ENCODE data around the gene AGRN.
"Not testable (repeated sequence)": the region's sequence is repeated elsewhere in the genome, so short reads cannot be mapped to it uniquely, and the experiment has no call there.

Gene AGRN

GRCh38 chr1:981955-982558 is 37.9 kb upstream of the AGRN start, which contains the start of gene PERM1:
Gene PERM1, minus strand, starts transcription at chr1:982093. Its CDS starts 1,064 bp downstream, at chr1:981029.
- DNase-seq (ENCODE audit: low spot score) = no peak

DNA sequence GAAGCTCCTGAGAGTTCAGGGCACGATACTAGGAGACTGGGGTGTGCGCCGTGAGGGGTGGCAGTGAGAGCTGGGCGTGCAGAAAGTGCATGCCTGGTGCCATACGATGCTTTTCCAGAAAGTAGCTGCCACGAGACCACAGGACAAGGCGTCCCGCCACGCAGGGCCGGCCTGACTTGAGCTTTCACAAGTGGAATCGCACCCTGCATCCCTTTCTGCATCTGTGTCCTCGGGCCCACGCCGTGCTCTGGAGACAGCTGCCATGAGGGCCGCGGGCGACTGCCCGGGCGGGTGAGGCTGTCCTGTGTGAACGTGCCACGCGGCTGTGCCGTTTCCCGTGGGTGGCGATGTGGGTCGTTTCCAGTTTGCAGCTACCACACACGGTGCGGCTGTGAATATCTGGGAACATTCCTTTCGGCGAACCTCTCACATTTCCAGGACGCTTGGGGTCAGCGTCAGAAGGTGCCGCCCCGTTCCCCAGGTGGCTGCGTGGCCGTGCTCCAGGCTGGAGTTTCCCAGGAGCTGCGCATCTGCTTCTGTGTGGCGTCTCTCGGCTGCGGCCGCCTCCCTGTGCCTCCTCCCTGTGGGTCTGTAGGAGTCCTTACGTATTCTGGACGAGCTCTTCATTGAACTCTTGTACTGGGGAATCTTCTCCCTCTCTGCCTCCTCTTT is 37.0 kb upstream of the AGRN start:
- no peak for DNase-seq (ENCODE audit: low spot score)

DNA sequence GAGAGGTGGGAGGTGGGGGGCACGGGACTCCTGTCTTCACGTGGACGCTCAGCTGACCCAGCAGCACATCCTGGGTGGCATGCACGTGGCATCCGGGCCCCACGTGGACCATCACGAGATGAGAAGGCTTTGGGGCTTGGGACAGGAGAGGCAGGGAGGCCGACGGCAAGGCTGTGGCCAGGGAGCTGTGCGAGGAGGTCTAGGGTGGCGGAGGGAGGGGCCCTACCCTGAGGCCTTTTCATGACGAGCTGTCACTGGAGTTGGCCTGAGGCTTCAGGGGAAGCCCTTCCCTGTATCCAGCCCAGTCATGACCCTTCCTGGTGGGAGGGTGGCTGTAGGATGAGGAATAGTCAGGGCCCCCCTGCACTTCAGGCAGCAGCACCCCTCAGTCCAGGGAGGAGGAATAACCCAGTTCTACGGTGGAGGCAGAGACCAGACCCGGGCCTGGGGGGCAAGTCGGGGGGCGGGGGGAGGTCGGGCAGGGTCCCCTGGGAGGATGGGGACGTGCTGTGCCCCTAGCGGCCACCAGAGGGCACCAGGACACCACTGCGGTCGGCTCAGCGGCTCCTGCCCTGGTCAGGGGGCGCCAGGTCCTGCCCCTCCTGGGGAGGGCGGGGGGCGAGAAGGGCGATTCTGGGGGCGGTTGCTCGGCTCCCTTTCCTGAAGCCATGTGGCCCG is 36.0 kb upstream of the AGRN start:
- peak; percentile 84 for DNase-seq (ENCODE audit: low spot score)

GRCh38 chr1:984476-984814 is 35.5 kb upstream of the AGRN start:
- no peak for DNase-seq (ENCODE audit: low spot score)

GRCh38 chr1:985126-985525 is 34.8 kb upstream of the AGRN start:
- no peak for DNase-seq (ENCODE audit: low spot score)

DNA sequence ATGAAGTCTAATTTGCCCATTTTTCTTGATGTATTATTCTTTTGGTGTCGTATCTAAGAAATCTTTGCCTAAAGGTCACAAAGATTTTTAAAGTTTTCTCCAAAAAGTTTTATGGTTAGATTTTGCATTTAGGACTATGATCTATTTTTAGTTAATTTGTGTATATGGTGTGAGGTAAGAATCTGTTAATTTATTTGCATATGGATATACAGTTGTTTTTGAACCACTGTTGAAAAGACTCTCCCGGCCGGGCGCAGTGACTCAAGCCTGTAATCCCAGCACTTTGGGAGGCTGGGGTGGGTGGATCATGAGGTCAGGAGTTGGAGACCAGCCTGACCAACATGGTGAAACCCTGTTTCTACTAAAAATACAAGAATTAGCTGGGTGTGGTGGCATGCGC is 31.9 kb upstream of the AGRN start:
- not testable (repeated sequence) for DNase-seq (ENCODE audit: low spot score)

DNA sequence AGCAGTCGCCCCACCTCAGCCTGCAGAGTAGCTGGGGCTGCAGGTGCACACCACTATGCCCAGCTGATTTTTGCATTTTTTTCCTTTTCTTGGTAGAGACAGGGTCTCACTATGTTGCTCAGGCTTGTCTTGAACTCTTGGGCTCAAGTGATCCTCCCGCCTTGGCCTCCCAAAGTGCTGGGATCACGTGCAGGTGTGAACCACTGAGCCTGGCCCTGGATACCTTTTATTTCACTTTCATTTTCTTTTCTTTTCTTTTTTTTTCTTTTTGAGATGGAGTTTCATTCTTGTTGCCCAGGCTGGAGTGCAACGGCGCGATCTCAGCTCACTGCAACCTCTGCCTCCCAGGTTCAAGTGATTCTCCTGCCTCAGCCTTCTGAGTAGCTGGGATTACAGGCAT is 28.6 kb upstream of the AGRN start:
- DNase-seq (ENCODE audit: low spot score) = not testable (repeated sequence)

- DNase-seq (ENCODE audit: low spot score) = no peak
Measured at GRCh38 chr1:991895-992294, 28.0 kb upstream of the AGRN start.

DNA sequence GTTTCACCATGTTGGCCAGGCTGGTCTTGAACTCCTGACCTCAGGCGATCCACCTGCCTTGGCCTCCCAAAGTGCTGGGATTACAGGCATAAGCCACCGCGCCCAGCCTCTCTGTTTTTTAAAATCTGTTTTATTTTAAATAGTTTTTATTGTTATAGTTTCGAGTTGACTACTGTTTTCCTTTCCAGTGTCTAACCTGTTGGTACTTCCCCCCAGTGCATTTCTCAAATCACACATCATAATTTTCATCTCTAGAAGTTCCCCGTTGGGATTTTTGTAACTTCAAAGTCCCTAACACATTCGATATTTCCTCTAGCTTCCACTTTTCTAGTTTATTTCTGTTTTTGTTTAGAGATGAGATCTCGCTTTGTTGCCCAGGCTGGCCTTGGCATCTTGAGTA is 27.6 kb upstream of the AGRN start:
- no peak for DNase-seq (ENCODE audit: low spot score)

- DNase-seq (ENCODE audit: low spot score) = no peak
Measured at GRCh38 chr1:993379-993995, 26.4 kb upstream of the AGRN start.

DNA sequence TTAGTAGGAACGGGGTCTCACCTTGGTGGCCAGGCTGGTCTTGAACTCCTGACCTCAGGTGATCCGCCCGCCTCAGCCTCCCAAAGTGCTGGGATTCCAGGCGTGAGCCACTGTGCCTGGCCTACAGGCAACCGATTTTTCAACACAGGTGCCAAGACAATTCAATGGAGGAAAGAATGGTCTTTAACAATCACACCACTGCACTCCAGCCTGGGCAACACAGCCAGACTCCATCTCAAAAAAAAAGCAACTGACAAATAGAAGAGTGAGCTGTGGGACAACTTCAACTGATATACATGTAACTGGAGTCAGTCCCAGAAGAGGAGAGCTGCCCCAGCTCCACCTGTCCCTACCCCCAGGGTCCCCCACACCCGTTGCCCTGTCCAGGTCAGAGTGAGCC is 25.4 kb upstream of the AGRN start:
- not testable (repeated sequence) for DNase-seq (ENCODE audit: low spot score)

- DNase-seq (ENCODE audit: low spot score) = no peak
Measured at GRCh38 chr1:995665-996633, 24.0 kb upstream of the AGRN start.

DNA sequence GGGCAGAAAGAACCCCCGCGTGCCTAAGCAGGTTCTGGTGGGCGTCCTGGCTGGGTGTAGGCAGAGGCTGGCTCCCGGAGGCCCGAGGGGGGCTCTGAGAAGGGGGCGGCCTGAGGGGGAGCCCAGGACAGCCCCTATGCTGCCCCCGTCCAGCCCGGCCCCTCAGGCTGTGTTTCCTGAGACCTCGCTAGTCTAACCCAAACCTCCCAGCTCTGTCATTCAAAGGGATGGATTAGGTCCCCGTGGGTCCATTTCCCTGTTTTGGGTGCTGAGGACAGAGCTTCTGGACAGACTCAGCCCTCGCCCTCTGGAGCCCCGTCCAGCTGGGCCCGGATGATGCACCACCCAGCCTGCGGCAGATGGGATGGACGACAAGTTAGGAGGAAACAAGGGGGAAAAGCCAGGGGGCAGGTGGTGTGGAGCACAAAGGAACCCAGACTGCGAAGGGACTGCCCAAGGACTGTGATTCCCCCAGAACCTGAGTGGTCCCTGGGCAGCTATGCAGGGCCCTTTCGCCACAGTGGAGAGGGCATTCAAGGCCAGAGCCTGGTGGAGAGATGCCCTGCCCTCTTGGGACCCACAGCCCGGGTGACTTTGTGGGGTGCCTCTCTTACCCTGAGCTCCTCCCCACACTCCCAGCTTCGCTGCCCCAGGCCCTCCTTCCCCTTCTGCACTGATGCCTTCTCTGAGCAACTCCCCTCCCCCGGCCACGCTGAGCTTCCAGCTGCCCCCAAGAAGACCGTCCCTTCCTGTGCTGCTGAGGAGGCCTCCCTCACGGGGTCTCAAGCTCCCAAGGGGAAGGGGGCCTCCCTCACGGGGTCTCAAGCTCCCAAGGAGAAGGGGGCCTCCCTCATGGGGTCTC is 22.8 kb upstream of the AGRN start:
- no peak for DNase-seq (ENCODE audit: low spot score)

DNA sequence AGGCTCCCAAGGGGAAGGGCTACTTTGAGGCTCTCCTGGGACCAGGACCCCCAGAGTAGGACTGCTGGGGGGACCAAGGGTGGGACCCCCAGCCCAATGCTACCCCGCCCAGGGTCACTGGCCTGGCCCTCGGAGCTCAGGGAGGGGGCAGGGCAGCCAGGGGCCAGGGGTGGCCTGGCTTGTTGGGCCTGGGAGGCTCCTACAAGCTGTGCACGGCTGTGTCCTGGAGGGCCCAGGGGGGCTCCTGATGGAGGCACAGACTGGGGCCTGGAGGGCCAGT is 22.3 kb upstream of the AGRN start:
- no peak for DNase-seq (ENCODE audit: low spot score)

DNA sequence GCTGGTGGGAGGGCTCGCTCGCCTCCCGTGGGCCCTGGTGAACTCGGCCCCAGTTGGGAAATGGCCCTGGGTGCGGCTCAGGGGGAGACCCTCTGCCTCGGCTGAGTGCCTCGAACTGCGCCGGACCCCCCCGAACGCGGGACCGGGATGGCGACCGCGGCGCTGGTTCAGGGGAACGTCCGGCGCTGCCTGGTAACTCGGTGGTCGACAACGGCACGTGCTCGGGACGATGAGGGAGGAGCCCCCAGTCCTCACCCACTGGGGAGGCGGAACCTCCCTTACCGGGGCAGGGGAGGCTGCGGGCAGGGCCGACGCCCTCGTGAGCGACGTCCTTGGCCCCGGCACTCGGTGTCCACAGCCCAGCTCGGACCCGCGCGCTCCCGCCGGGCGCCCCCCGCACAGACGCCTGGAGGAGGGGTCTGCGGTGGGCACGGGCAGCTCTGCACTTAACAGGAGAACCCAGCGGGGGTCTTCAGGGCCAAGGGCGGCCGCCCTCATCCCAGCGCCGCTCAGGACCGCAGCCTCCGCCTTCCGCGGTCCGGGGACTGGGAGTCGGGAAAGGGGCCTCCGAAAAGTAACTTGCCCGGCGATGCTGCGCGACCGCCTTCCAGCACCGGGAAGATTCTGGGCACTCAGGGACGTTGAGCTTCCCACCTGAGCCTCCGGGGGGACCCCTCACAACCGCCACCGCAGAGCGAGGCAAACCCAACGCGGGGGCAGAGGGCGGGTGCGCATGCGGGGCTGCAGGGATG is 21.8 kb upstream of the AGRN start:
- no peak for DNase-seq (ENCODE audit: low spot score)

GRCh38 chr1:998745-998994 is 21.2 kb upstream of the AGRN start:
- DNase-seq (ENCODE audit: low spot score) = no peak

DNA sequence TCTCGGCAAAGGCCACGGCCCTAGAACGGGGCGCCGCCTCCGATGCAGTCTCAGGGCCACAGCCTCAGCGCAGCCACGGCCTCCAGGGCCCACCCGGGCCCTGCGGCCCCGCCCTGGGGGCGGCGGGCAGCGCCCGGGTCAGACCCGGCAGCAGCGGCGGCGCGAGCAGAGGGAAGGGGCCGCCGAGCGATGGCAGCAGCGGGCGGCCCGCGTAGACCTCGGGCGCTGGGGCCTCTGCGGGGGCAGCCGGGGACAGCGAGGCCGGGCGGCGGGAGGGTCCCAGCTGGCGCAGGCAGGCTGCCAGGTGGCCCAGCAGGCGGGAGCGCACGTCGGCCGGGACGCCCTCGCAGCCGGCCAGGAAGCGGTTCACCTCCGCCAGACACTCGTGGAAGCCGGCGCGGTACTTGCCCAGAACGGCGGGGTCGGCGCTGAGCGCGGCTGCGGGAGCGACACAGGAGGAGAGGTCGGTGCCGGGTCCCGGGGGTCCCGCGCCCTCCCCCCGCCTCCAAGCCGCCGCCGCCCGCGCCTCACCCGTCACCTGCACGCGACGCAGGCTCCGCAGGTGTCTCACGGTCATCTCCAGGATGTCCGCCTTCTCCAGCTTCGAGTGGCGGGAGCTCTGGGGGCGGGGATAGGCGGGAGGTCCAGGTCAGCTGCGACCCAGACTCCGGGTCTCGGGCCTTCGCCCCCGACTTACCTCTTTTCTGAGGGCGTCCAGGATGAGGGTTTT is 20.8 kb upstream of the AGRN start:
- DNase-seq (ENCODE audit: low spot score) = no peak

GRCh38 chr1:999725-1000356 is 20.1 kb upstream of the AGRN start, which contains the start of gene HES4:
Gene HES4, minus strand, starts transcription at chr1:1000097. Its CDS starts 124 bp downstream, at chr1:999973.
- DNase-seq (ENCODE audit: low spot score) = peak; percentile 50

DNA sequence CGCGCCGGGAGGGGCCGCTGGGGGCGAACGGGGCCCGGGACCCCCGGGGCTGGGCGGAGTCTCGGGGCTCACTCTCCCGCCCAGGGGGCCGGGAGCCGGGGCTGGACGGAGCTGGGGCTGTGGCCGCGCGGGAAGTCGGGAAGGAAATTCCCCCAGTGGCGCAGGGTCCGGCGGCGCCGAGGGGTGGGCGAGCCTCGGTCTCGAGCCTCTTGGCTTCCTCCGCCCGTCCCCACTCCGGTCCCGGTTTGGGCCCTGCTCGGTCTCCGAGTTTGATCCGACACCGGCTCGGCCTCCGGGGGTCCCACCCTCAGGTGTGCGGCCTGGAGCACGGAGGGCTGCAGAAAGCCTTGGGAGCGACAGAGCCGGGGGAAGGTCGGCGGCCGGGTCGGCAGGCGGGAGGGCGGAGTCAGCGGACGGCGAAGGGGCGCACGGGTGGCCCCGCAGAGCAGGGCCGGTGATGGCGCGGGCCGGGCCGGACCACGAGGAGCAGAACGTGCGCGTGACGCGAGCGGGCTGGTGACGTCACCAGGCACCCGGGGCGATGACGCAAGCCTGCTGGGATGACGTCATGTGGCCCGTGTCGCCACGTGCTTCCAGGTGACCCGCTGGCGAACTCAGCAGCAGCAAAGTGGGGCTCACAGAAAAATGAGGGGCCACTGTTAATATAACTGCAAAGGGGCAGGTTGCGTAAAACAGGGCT is 19.4 kb upstream of the AGRN start:
- peak; percentile 70 for DNase-seq (ENCODE audit: low spot score)

All from germinal center (tissue), 1 donor.